ENCODE measurements around the gene AAMP. TPM values are rescaled to one million over a fixed set of nuclear protein-coding genes. Genes with fewer than 3 reads are reported as not detected.

The AAMP gene, protein sequence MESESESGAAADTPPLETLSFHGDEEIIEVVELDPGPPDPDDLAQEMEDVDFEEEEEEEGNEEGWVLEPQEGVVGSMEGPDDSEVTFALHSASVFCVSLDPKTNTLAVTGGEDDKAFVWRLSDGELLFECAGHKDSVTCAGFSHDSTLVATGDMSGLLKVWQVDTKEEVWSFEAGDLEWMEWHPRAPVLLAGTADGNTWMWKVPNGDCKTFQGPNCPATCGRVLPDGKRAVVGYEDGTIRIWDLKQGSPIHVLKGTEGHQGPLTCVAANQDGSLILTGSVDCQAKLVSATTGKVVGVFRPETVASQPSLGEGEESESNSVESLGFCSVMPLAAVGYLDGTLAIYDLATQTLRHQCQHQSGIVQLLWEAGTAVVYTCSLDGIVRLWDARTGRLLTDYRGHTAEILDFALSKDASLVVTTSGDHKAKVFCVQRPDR
- 123 to 183 TPM (median 129 TPM) in 5 replicates for total RNA-seq (2022; extraction: Qiagen RNA extraction)

GRCh38 chr2:218269900-218270720 lies at the start of gene AAMP, which contains the start of gene PNKD:
Gene AAMP, minus strand, starts transcription at chr2:218270137. Its CDS starts 51 bp downstream, at chr2:218270086.
Gene PNKD, plus strand, starts transcription at chr2:218270519. Its CDS starts 17 bp downstream, at chr2:218270536.

DNA sequence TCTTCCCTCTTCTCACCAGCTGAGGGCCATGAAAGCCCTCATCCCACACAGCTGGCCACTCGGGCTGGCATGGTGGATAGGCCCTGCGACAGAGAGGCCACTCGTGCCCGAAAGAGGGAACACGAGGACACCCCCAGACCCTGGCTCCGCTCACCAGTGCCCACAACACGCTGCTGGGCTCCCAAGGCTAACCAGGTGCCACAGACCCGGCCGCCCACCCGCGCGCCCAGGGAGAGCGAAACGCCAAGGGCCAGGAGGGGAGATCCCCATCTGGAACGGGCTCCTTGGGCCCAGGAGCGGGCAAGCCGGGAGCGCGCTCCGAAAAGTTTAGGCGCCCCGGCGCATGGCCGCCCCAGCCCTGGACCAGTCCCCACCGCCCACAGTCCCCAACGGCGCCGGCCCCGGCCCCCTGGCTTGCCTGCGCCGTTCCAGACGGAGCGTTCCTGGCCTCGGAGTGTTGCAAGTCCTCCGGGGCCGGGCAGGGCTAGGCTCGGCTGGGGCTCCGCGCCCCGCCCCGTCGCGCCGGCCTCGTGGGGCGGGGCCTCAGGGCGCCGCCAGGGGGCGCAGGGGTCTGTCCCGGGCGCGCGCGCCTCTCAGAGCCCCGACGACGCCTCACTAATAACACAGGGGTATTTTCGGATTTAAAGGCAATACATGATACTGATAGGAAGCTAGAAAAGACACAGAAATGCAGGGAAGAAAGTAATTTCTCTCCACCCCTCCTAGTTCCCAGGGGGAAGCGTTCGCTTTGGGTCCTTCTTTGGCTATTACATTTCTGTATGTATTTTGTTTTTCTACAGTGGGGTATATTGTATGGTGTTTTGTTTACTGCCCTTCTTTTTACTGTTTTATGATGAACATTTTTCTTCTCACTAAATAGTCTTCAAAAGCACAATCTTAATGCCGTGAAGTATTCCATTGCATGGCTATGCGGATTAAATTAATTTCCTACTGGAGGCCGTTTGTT lies 22.4 kb upstream of the AAMP start, which contains the start of gene TMBIM1:
Gene TMBIM1 (minus strand): TSS at position 456 of the 967 bp plus-strand sequence. CDS start 10,362 bp downstream, outside the sequence.

DNA sequence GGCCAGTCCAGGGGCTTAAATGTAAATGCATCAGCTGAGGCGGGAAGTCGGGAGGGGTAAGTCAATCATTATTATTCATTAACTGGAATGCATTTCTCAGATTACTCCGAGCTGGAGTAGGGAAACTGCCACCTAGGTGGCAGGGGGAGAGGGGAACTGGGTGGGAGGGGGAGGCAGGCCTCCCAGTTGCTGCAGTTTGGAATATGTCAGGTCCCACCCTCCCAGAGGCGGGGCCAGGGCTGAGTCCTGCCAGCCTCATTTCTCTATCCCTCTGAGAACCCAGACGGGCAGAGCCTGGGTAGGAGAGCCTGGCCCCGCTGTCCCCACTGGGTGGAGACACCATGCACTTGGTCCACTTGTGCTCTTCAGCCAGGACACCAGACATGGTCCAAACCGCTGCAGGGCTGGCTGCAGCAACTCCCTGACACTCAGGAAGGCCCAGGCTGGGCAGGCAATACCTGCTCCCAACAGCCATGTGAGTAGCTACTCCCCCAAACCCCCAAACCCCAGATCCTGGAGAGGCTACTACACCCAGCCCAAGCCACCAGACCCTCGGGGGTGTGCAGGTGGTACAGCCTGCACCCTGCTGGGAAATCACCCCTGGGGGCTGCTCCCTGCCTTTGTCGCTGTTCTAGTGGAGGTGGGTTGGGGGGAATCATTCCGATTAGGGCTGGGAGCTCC lies 9.1 kb downstream of the AAMP start, which contains the start of gene GPBAR1:
Gene GPBAR1 (plus strand): TSS at position 274 of the 681 bp plus-strand sequence. CDS start 1,710 bp downstream, outside the sequence.

GRCh38 chr2:218216674-218217359 lies 53.1 kb downstream of the AAMP start, which contains the start of gene ARPC2:
Gene ARPC2, plus strand, starts transcription at chr2:218217189. Its CDS starts 282 bp downstream, at chr2:218217471.

Other genes with a start within 250 kb of the AAMP start
- gene RUFY4, start 200.9 kb downstream of the AAMP start, total RNA-seq (2022; extraction: Qiagen RNA extraction), result not detected in 5 replicates
- gene CXCR2, start 144.1 kb downstream of the AAMP start, total RNA-seq (2022; extraction: Qiagen RNA extraction), result 0.03 to 0.05 TPM in 2 of 5 replicates, not detected in the others
- not detected in 5 replicates for gene CXCR1, start 103.2 kb downstream of the AAMP start, total RNA-seq (2022; extraction: Qiagen RNA extraction)
- 286 to 304 TPM (median 295 TPM) in 5 replicates for gene ARPC2, start 52.9 kb downstream of the AAMP start, total RNA-seq (2022; extraction: Qiagen RNA extraction)
- 0.08 to 0.17 TPM (median 0.11 TPM) in 5 replicates for gene GPBAR1, start 9.1 kb downstream of the AAMP start, total RNA-seq (2022; extraction: Qiagen RNA extraction)
- gene PNKD, start 382 bp upstream of the AAMP start, total RNA-seq (2022; extraction: Qiagen RNA extraction), result 51.5 to 73.2 TPM (median 69.8 TPM) in 5 replicates
- gene TMBIM1, start 22.4 kb upstream of the AAMP start, total RNA-seq (2022; extraction: Qiagen RNA extraction), result 116 to 133 TPM (median 127 TPM) in 5 replicates
- gene CATIP, start 86.7 kb upstream of the AAMP start, total RNA-seq (2022; extraction: Qiagen RNA extraction), result 0.15 to 0.21 TPM in 2 of 5 replicates, not detected in the others
- 0.15 to 0.41 TPM (median 0.28 TPM) in 5 replicates for gene SLC11A1, start 112.1 kb upstream of the AAMP start, total RNA-seq (2022; extraction: Qiagen RNA extraction)
- gene CTDSP1, start 129.7 kb upstream of the AAMP start, total RNA-seq (2022; extraction: Qiagen RNA extraction), result 58.4 to 80.3 TPM (median 74.6 TPM) in 5 replicates
- gene VIL1, start 149.0 kb upstream of the AAMP start, total RNA-seq (2022; extraction: Qiagen RNA extraction), result 0.17 to 0.37 TPM (median 0.25 TPM) in 5 replicates

Data from A549 treated with CORT108297 at 1 μM for 4 hours (cell line).